NCI-H526 (cell line): ENCODE measurements around the gene ARHGAP10.

Experiments used
- DNase-seq, 2 experiments: peaks; one replicate each; lab custom pipeline; 2025; lab: John Stamatoyannopoulos, UW

ARHGAP10 gene

GRCh38 chr4:147768113-147768512, 36.2 kb downstream of the ARHGAP10 start:
- DNase-seq: no peak

GRCh38 chr4:147769386-147769785, 37.5 kb downstream of the ARHGAP10 start:
- DNase-seq: no peak

GRCh38 chr4:147770831-147771230, 38.9 kb downstream of the ARHGAP10 start:
- DNase-seq: no peak

GRCh38 chr4:147772056-147772455, 40.2 kb downstream of the ARHGAP10 start:
- DNase-seq: no peak

GRCh38 chr4:147772459-147772969, 40.6 kb downstream of the ARHGAP10 start:
- no peak for DNase-seq

- no peak for DNase-seq
Measured at GRCh38 chr4:147773261-147774184, 41.6 kb downstream of the ARHGAP10 start.

GRCh38 chr4:147776716-147777115, 44.8 kb downstream of the ARHGAP10 start:
- DNase-seq: no peak

- no peak for DNase-seq
Measured at GRCh38 chr4:147777456-147778091, 45.7 kb downstream of the ARHGAP10 start.

- no peak for DNase-seq
Measured at GRCh38 chr4:147778942-147779341, 47.1 kb downstream of the ARHGAP10 start.

GRCh38 chr4:147779451-147779850, 47.6 kb downstream of the ARHGAP10 start:
- no peak for DNase-seq

GRCh38 chr4:147780137-147780777, 48.4 kb downstream of the ARHGAP10 start:
- no peak for DNase-seq

- DNase-seq: no peak
Measured at GRCh38 chr4:147782087-147782781, 50.3 kb downstream of the ARHGAP10 start.

- DNase-seq: no peak
Measured at GRCh38 chr4:147785129-147785528, 53.2 kb downstream of the ARHGAP10 start.

- no peak for DNase-seq
Measured at GRCh38 chr4:147786031-147786430, 54.1 kb downstream of the ARHGAP10 start.

- no peak for DNase-seq
Measured at GRCh38 chr4:147786531-147786930, 54.6 kb downstream of the ARHGAP10 start.

- no peak for DNase-seq
Measured at GRCh38 chr4:147787204-147787603, 55.3 kb downstream of the ARHGAP10 start.

- no peak for DNase-seq
Measured at GRCh38 chr4:147788791-147789190, 56.9 kb downstream of the ARHGAP10 start.

GRCh38 chr4:147789596-147789995, 57.7 kb downstream of the ARHGAP10 start:
- DNase-seq: no peak

GRCh38 chr4:147790412-147790811, 58.5 kb downstream of the ARHGAP10 start:
- DNase-seq: no peak

- DNase-seq: no peak
Measured at GRCh38 chr4:147791341-147791740, 59.5 kb downstream of the ARHGAP10 start.

- no peak for DNase-seq
Measured at GRCh38 chr4:147791865-147792264, 60.0 kb downstream of the ARHGAP10 start.
